ENCODE results near the gene HDDC2.

GRCh38 chr6:125285936-125286335 is 15.8 kb downstream of the HDDC2 start:
- no peak for TF ChIP-seq POLR2A (IDR thresholded peaks at IDR 0.05)
- TF ChIP-seq CTCF (IDR thresholded peaks at IDR 0.05) = no peak
- TF ChIP-seq POLR2AphosphoS5 (IDR thresholded peaks at IDR 0.05; ENCODE audit: insufficient read depth in 1 of 2, low read depth in 1 of 2) = no peak
